Mesothelial cell of epicardium (in vitro differentiated cells): ENCODE results near the gene BARHL1. TPM values are rescaled to one million over a fixed set of nuclear protein-coding genes. Genes with fewer than 3 reads are reported as not detected.

Source experiments
- DNase-seq, 2 experiments: peaks; one replicate each; pipeline ENCODE4 v3.0.0; 2021; ENCODE audit warnings: low spot score in 2 of 2; ENCODE audit not compliant: unreplicated experiment in 2 of 2
- H3K27ac Mint-ChIP-seq: 2 replicates; pipeline ENCODE4 v1.8.0; 2021; ENCODE audit warnings: mixed read lengths
- H3K27me3 Mint-ChIP-seq: 2 replicates; pipeline ENCODE4 v1.8.0; 2021; ENCODE audit warnings: low read depth, mixed read lengths
- H3K36me3 Mint-ChIP-seq: 2 replicates; pipeline ENCODE4 v1.8.0; 2021; ENCODE audit warnings: mixed read lengths
- H3K4me1 Mint-ChIP-seq: 2 replicates; pipeline ENCODE4 v1.8.0; 2021; ENCODE audit warnings: mixed read lengths
- H3K4me3 Mint-ChIP-seq: 2 replicates; pipeline ENCODE4 v1.8.0; 2021; ENCODE audit warnings: mild to moderate bottlenecking, moderate library complexity, mixed read lengths
- H3K9me3 Mint-ChIP-seq: 2 replicates; pipeline ENCODE4 v1.8.0; 2021; ENCODE audit warnings: mixed read lengths
- total RNA-seq: library from RNA; stranded (reverse); gene quantifications from 3 replicates; pipeline ENCODE4 v1.2.1, GENCODE V29; 2021
- TF ChIP-seq, protein P1 (sequence below): fragments of 200-600 bp; sonication (generic); IDR thresholded peaks from one replicate; pipeline ENCODE4 v1.5.0; 2021; ENCODE audit warnings: antibody characterized with exemption; ENCODE audit not compliant: unreplicated experiment

BARHL1 gene
- total RNA-seq, 1 donor from 2014 or later: 0.18 TPM

DNA sequence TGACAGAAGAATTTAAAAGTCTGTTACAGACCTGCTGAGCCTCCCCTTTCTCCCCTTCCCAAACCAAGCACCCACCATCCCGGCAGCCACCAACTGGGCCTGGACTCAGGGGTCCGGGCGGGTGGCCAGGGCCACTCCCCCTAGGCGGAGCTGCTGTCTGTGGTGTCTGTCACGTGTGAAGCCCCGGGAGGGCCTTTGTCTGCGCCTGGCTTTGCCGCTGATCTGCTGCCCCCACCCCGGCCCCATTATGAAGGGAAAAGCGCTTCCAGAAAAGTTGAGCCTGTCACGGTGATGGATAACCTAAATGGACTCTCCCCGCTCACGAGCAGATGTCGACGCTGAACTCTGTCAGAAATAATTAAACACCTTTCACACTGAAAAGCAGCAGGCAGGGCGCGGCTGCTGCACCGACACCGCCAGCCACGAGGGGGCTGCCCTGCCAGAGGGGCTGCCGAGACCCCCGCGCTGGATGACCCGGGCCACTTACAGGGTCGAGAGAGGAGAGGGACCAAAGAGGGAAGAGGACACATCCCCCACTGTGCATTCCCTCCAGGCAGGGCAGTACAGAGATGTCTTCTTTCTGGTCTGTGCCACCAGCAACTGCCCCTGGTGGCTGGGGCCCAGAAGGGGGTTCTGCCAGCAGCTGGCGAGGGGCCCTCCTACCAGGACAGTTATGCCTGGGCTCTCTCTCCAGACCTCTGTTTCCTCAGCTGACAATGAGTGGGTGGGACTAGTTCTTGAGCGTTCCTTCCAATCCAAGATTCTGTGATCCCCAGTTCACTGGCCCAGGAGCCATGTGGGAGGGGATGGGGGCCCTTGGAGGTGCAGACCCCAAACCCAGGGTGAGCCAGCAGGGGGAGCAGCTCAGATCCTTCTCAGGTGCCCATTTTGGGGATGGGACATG, 36.0 kb upstream of the BARHL1 start:
- TF ChIP-seq, protein P1, sequence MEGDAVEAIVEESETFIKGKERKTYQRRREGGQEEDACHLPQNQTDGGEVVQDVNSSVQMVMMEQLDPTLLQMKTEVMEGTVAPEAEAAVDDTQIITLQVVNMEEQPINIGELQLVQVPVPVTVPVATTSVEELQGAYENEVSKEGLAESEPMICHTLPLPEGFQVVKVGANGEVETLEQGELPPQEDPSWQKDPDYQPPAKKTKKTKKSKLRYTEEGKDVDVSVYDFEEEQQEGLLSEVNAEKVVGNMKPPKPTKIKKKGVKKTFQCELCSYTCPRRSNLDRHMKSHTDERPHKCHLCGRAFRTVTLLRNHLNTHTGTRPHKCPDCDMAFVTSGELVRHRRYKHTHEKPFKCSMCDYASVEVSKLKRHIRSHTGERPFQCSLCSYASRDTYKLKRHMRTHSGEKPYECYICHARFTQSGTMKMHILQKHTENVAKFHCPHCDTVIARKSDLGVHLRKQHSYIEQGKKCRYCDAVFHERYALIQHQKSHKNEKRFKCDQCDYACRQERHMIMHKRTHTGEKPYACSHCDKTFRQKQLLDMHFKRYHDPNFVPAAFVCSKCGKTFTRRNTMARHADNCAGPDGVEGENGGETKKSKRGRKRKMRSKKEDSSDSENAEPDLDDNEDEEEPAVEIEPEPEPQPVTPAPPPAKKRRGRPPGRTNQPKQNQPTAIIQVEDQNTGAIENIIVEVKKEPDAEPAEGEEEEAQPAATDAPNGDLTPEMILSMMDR: peak; percentile 69
- peak in 1 of 2 experiments; percentile 65 for DNase-seq
- H3K9me3 Mint-ChIP-seq: no peaks in the 10 kb centered on the region
- H3K4me1 Mint-ChIP-seq: peaks cover 33% of the 10 kb centered on the region
- peak overlapping the region; percentile 64 for H3K4me3 Mint-ChIP-seq
- peaks cover 16% of the 10 kb centered on the region for H3K27me3 Mint-ChIP-seq
- no peaks in the 10 kb centered on the region for H3K36me3 Mint-ChIP-seq
- H3K27ac Mint-ChIP-seq: peak overlapping the region; percentile 30

DNA sequence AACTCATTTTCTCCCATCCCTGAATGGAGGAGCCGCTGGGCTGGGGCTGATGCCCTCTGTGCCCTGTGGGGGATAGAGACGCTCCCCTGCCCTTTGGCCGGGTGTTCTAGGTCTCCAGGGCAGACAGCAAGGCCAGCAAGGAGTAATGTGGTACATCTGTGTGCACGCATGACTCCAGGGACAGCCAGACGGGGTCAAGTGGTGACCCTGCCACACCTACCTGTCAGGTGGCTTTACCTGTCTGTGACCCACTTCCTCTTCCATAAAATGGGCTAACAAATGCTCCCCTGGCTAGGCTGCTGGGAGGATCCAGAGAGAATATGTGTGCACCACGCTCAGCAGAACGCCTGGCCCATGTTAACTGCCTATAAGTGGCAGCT, 35.4 kb upstream of the BARHL1 start:
- H3K4me1 Mint-ChIP-seq: peaks cover 33% of the 10 kb centered on the region
- H3K27ac Mint-ChIP-seq: no peak overlapping the region
- H3K4me3 Mint-ChIP-seq: no peak overlapping the region
- H3K9me3 Mint-ChIP-seq: no peaks in the 10 kb centered on the region
- H3K27me3 Mint-ChIP-seq: peaks cover 20% of the 10 kb centered on the region
- H3K36me3 Mint-ChIP-seq: no peaks in the 10 kb centered on the region
- DNase-seq: no peak
- TF ChIP-seq, protein P1: no peak

DNA sequence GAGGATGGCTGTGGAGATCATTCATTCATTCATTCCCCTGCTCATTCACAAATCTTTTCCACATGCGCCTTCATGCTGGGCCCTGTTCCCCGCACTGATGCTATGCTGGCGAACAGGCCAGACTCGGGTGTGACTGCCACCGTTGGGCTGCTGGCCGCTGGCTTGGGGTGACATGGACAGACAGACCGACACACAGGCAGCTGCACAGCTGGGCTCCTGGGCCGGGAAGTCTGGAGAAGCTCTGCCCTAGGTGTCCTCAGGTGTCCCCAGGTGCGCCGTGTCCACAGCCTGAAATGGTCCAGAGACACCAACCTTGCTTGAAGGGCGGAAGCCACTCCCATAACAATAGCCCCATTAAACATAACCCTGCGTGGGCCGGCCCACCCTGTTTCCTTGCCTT, 35.0 kb upstream of the BARHL1 start:
- no peak overlapping the region for H3K4me3 Mint-ChIP-seq
- no peak for DNase-seq
- no peaks in the 10 kb centered on the region for H3K36me3 Mint-ChIP-seq
- H3K27me3 Mint-ChIP-seq: peaks cover 20% of the 10 kb centered on the region
- H3K27ac Mint-ChIP-seq: no peak overlapping the region
- H3K4me1 Mint-ChIP-seq: peaks cover 33% of the 10 kb centered on the region
- TF ChIP-seq, protein P1: no peak
- no peaks in the 10 kb centered on the region for H3K9me3 Mint-ChIP-seq

DNA sequence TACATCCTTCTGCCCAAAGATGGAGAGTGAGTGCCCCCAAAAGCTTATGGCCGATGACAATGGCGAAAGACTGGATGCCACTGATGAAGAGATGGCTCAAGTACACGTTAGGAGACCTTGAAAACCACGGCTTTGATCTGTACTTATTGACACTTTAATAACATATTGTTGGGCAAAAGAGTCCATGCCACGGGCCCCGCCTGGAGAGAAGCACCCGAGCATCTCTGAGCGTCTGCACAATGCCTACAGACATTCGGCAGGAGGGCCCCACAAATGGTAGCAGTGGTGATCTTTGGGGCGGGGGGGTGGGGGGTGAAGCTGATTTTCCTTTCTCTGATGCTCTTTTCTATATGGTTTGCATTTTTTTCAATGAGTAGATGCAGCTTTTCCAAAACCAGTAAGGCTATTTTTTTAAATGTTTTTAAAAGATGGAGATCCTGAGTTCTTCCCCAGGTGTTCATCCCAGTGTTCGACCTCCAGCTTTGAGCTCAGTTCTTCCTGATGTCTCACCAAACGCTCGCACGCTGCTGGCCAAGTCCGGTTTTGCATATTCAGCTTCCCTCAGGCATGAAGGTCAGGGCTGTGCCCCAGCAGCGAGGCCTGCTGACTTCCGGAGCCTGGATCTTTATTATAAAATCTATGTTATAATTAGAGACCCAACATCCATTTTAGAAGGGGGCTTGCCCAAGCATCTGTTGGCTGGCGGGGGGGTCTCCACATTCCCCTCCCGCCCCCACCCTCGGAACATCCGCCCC, 34.3 kb upstream of the BARHL1 start:
- H3K4me1 Mint-ChIP-seq: peaks cover 33% of the 10 kb centered on the region
- H3K36me3 Mint-ChIP-seq: no peaks in the 10 kb centered on the region
- no peak for DNase-seq
- TF ChIP-seq, protein P1: no peak
- no peak overlapping the region for H3K4me3 Mint-ChIP-seq
- no peak overlapping the region for H3K27ac Mint-ChIP-seq
- no peaks in the 10 kb centered on the region for H3K9me3 Mint-ChIP-seq
- H3K27me3 Mint-ChIP-seq: peaks cover 18% of the 10 kb centered on the region

DNA sequence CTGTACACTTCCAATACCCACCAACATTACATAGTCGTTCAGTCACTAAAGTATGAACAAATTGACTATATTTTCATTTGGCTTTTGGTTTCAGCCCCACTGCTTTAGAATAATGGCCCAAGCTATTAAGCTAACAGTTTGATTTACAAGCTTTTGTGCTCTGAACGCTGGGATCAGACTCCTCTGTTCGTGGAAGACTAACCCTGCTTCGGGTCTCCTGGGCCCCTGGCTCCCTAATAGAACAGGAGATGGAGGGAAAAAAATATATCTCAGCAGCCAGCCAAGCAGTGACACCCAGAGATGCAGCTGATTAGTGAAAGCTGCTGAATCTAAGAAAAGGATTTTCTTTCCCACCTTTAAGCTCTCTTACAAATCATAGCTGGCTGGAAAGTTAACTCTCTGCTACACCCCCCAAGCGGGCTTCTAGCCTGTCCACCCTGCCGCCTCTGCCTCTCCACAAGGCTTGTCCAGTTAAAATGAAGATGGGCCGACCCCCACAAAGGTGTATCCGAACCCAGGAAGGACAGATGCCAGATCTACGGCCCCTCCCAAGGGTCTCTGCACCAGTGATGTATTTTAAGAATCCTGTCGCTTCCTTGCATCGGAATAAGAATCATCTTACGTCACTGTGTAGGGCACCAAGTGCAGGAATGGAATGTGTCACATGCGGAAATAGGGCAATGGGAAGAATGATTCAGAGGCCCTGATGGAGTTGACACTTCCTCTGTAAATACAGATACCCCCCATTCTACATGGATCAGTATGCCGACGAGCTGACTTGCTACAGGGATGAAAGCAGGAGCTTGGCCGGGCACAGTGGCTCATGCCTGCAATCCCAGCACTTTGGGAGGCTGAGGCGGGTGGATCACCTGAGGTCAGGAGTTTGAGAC, 33.4 kb upstream of the BARHL1 start:
- Mint-ChIP-seq H3K27me3 (peaks cover 17% of the 10 kb centered on the region), H3K4me1 (peaks cover 31% of the 10 kb centered on the region), H3K9me3 (no peaks in the 10 kb centered on the region), H3K27ac (peak overlapping the region; percentile 21), H3K4me3 (no peak overlapping the region), H3K36me3 (no peaks in the 10 kb centered on the region)
- TF ChIP-seq, protein P1: no peak
- no peak for DNase-seq
